C4-2B (cell line): Measurements from ENCODE around the gene CHCHD3.

ENCODE experiments used
- CTCF ChIP-seq: fragments of 450-650 bp; conservative IDR thresholded peaks from 2 replicates; pipeline ENCODE4 v1.5.1; 2017; ENCODE audit warnings: mild to moderate bottlenecking
- ZFX ChIP-seq: fragments of 450-650 bp; IDR thresholded peaks from 2 replicates; pipeline ENCODE4 v1.6.1; 2017

- TF ChIP-seq CTCF (no peak), ZFX (no peak)
Measured at GRCh38 chr7:132881317-132881716, 200.6 kb downstream of the CHCHD3 start.
